Stimulated activated naive CD8-positive, alpha-beta T cell treated with anti-CD3 and anti-CD28 coated beads, Interleukin-15, Interleukin-2, amounts not matched to agents 100 U/mL and 50 U/mL, for 24 hours (primary cell): ENCODE results near the gene SPATA16.
"Not testable (repeated sequence)": the region's sequence is repeated elsewhere in the genome, so short reads cannot be mapped to it uniquely, and the experiment has no call there.

Experiments
- ATAC-seq: fragments of 150-1000 bp; cut with Tn5 transposase; one replicate; pipeline ENCODE4 v1.10.0; 2021
- DNase-seq: peaks from one replicate; pipeline ENCODE4 v3.0.0; 2021

SPATA16 gene

DNA sequence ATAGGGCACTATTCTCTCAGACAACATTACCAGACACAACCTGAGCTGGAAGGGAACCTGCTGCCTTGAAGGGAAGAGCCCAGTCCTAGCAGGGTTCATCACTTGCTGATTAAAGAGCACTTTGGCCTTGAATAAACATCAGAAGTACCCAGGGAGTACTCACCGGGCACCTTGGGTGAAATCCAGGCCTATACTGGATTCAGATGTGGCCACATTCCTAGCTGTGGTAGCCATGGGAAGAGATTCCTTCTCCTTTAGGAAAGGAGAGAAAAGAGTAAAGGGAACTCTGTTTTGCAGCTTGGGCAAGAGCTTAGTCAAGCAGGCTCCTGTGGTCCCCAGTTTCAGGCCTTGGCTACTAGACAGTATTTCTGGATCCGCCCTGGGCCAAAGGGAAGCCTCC is 195.0 kb downstream of the SPATA16 start:
- ATAC-seq: no peak

DNA sequence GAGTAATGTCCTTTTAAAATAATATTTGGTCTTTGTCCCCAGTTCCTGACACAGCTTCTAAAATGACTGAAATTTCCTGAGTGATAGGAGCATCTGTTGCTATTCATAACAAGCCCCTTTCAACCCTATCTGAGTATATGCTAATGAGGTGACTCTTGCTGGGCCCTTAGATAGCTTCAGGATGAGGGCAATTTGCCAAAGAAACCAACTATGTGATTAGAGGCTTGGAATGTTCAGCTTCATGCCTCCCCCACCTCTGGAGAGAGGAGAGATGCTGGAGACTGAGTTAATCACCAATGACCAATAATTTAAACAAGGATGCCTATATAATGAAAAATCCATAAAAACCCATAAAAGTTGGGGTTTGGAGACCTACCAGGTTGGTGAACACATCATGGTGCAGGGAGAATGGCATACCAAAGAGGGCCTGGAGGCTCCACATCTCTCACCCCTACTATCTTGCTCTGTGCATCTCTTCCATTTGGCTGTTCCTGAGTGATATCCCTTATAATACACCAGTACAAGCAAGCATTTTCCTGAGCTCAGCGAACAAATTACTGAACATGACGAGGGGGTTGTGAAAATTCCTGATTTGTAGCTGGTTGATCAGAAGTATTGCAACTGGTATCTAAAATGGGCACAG is 201.3 kb downstream of the SPATA16 start:
- ATAC-seq: no peak

More for the DNA sequence above, 195.0 kb downstream of the SPATA16 start:
- DNase-seq: no peak

DNA sequence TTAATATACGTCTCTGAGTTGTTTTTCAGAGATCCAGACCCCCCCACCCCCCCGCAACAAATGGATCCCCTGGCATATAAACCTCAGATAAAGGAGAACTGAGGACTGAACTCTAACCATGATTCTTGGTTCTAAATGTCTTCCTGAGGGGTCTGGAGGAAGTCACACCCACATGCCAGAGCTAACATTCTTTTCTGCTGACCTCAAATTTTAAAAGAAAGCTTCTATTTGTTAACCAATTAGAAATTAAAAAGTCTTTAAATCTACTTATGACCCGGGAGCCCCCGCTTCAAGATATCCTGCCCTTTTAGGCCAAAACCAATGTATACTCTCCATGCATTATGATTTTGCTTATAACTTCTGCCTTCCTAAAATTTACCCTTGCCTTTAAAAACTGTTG is 202.2 kb downstream of the SPATA16 start:
- ATAC-seq (no peak), DNase-seq (no peak)

More for the DNA sequence above, 201.3 kb downstream of the SPATA16 start:
- DNase-seq: no peak

DNA sequence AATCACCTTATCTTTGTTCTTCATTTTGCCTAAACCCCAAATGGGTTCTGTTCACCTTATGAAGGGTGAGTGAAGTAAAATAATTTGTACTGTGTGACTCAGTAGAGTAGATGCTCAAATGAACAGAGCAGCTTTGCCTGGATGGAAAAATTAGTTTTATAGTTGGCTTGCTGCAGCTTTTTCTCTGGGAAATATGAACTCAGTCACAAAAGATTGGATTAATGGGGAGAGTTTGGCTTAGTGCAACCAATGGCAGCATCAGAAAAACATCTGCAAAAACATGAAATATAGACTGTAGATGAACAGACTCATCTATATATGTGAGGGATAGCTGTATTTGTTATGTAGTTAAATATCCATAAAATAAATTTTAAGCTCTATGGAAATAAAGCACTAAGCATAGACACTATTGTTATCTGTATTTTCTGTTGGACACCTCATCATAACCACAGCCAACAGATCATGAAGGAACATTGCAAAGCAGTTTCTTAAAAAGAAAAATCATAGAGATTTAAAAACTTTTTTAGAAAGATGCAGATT is 209.2 kb downstream of the SPATA16 start:
- no peak for DNase-seq
- no peak for ATAC-seq

DNA sequence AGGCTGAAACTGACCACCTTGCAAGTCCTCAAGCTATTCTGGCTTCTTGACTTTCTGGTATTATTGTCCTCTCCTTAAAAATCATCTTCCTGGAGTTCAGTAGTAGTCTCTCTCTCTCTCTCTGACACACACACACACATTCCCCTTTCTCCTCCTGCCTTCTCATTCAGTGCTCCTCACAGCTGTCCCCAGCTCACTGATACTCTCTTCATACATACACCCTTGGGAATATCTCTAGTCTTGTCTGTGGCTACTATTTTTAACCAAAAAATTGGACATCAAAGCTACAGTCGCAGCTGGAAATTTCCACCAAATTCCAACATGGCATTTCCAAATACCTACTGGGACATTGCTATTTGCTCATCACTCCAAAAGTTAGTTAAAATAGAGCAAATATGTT is 211.6 kb downstream of the SPATA16 start:
- no peak for ATAC-seq

DNA sequence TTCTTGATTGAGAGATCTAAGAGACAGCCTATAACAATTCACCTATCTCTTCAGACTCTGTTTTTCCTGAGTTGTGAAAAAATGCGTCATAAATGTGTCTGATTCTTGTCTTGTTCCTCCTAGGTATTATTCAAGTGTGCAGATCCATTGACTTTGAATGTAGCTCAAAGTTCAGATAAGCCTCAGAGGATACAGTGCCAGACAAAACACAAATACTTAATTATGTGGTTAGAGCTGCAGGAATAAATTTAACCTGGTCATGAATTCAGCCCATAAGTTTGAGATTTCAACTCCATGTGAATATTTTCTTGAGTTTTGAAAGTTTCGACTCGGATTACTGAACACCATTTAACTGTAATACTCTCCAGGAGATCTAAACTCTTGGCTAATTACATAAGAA is 216.5 kb downstream of the SPATA16 start:
- ATAC-seq: no peak
- no peak for DNase-seq

More for the DNA sequence above, 211.6 kb downstream of the SPATA16 start:
- no peak for DNase-seq

DNA sequence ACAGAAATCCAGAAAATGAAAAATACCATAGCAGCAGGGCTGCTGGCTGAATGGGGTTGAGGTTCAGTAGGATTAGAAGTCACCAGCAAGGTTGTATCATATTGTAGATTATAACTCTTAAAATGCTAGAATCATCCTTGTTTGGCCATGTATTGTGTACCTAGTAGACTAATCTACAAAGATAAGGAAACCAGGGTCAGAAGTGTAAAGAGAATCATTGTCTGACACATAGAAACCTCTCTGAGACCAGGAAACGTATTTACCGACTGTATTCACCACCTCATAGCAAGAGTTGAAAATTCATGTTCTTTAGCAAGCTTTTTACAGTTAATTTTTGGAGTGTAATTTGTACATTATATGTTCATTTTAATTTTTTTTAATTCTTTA is 221.7 kb downstream of the SPATA16 start:
- ATAC-seq: no peak
- DNase-seq: no peak

DNA sequence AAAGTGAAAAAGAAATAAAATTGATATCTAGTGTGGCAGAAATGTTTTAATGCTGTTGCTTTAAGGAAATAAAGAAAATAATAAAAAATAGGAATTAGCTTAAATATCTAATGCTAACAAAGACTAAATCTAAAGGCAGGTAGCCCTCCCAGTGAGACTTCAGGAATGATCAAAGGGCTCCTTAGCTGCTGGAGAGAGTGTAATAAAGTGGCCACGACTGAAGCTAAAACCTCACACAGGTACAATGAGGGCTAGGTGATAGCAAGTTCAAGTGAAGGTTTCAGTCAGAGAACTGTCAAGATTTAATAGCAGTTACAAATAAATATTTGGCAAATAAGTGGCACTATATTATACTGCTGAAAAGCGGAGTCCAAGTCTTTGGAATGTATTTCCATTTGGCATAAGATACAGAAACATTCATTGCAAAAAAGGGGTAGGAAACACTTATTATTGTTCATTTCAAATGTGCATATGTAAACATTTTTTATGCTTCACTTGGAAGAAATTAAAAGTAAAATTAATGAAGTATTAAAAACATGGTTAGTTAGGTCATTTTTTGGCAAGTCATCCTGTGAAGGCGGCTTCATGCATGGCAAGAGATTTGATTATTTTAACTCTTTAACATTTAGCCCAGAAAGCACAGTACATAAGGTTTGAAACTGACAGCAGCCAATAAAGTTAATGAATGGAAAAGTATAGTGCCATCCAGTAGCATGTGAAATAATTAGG is 222.3 kb downstream of the SPATA16 start:
- DNase-seq: no peak
- no peak for ATAC-seq

DNA sequence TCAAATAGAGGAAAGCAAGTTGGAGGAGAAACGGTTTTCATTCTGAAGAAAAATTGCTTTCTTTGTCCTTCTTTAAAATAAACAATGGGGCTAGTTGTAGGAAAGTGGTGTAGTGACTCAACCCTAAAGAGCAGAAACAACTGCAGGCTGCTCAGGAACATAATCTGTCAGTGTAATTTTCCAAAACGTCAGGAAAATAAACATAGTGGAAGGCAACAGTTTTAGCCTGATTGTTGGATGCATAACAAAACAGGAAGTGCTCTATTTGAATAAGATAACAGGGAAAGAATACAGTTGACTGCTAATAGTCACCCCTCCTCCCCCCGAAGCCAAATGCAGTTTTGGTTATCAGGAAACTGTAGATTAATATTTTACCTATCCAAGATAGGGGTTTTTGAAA is 222.9 kb downstream of the SPATA16 start:
- no peak for DNase-seq
- ATAC-seq: no peak

DNA sequence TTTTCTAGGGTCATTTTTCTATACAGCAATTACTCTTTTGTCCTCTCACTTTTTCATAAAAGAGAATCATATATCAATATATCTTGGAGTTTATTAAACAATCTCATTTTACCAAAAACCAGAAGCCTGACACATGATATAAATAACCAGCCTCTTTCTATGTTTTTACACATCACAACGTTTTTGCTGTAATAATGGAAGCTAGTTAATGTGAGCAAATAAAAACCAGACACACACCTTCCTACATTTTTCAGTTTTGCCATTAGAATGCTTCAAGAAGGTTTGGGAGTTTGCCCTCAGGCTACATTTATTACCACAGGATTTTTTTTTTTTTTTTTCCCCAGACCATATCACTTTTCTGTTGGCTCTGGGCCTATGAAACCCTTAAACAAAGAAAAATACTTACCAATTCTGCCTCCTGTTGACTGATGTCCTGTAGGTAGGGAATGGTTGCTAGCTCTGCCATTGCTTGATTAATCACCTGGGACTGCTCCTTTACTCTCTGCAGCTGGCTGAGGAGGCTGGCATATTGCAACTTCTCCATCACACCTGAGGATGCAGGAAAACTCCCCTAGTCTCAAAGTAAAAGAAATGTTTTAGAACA is 225.0 kb downstream of the SPATA16 start:
- DNase-seq: no peak

DNA sequence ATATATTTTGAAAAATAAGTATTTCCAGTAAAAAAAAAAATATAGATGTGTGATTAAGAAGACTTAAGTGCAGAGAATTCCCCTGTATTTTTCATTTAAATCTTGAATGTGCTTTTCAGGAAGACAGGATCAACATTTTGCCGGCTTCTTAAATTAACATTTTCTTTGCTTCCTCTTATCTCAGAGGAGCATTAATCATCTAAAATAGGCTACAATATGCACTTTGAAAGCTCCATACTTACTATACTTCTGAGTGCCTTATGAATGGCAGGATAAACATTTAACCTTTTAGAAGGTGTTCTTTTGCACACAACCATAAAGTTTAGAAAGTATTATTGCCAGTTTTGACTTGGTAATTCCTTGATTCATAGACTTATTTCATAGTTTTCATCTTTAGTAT is 226.2 kb downstream of the SPATA16 start:
- DNase-seq (no peak), ATAC-seq (no peak)

More for the DNA sequence above, 225.0 kb downstream of the SPATA16 start:
- no peak for ATAC-seq

DNA sequence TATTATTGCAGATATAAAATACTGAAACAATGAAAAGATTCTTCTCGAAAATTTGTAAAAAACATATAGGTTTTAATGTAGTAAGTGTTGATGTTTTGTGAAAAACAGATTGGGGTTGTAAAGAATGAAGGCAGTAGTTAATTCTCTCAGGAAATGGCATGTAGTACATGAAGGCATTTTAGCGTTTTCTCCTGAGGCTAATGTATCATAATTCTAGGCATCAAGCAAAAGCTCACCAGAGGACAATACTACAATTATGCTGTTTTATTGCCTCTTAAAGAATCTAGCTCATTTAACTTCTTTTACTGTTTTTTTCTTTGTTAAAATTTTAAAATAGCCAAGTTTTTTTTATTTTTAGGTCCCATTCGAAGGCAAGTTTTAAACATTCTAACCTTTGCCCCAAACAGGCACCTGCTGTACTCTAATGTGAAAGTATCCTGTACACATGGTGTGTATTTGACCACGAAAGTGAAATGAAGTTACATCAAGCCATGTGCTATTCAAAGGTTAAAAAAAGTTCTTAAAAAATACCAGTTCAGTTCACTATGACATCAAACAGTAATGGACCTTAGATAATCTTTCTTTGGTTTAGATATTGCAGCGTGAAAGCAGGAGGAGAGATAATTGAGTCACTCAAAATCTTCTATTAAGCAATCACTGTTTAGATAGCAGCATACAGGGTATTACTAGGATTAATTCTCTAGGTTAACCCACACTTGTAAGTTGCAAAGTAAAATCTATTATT is 227.0 kb downstream of the SPATA16 start:
- DNase-seq (no peak), ATAC-seq (no peak)

DNA sequence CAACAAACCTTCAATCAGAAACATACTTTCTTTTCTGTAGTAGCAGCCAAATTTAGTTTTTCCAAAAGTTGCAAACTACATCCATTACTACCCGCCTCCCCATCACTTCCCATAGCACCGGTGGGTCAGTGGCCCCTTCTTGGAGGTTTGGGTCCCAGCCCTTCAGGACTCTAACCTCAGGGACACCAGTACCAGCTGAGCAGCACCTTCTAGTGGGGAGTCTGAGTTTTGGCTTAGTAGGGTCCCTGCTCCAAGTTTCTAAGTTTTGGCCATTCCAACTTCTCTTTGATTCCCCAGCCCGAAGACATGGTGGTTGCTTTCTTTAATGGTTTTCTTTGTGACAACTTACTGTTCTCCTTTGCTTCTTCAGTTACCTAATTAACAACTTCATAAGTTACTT is 229.9 kb downstream of the SPATA16 start:
- ATAC-seq (no peak), DNase-seq (no peak)

DNA sequence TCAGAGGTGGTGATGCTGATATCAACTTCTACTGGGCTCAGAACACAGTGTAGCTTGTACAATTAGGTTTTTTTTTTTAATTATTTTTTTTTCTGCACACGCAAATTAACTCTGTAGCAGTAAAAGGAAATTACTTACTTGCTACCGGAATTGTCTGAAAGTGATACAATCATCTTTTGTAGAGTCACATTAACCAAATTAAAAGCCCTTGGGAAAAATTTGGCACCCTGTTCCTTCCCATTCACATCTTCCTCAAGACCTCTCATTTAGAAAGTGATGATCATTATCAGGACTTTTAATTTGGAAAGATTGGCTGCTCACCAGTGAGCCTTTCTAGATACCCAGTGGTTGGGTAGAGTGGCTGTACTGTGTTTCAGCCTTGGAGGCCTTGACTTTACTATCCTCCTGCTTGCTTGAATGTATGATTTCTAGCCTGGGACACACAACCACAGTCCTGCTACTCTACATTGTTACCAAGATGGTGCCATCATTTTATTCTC is 232.2 kb downstream of the SPATA16 start:
- DNase-seq (no peak), ATAC-seq (no peak)

DNA sequence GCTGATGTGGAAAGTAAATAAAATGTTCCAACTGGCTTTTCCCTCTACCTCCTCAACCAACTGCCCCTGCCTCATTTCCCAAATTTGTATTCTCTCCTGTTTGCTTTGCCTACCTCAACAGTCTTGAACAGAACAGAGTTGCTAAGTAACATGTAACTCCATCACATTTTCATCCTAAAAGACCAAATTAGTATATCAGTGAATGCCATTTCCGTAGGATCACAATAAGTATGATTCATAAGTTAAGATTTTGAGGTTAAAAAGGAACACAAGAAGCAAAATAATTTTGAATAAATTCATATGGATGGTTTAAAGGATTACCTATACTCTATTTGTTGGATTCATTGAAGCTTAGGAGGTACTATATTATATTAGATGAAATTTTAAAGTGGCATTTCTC is 235.6 kb downstream of the SPATA16 start:
- ATAC-seq: no peak
- DNase-seq: no peak

DNA sequence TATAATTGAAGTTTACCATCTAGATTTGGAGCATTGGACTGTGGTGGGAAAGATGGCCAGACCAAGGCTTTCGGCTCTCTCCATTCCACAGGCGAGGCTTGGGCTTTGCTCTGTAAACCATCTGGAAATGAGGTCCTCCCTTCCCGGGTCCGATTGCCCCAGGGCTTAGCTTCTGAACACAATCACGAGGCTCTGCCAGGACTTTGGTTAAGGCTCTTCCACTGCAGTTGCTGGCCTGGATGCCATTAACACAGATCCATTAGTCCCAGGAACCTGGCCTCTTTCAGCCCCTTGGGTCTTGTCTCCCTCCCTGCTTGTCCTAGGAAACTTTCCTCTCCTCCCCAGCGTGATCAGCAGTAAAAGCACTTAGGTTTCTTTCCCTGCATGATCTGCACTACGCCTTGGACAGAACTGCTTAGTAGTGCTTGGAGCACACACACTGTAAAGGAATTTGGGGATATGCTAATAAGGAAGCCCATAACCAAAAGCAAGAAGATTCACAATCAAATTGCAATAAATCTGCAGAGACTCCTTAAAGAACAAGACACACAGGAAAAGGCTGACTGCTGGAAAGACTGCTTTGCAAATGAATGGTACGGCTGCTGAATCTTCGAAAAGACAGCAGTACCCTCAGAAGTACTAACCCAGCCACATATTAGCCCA is 236.2 kb downstream of the SPATA16 start:
- DNase-seq (no peak), ATAC-seq (no peak)

DNA sequence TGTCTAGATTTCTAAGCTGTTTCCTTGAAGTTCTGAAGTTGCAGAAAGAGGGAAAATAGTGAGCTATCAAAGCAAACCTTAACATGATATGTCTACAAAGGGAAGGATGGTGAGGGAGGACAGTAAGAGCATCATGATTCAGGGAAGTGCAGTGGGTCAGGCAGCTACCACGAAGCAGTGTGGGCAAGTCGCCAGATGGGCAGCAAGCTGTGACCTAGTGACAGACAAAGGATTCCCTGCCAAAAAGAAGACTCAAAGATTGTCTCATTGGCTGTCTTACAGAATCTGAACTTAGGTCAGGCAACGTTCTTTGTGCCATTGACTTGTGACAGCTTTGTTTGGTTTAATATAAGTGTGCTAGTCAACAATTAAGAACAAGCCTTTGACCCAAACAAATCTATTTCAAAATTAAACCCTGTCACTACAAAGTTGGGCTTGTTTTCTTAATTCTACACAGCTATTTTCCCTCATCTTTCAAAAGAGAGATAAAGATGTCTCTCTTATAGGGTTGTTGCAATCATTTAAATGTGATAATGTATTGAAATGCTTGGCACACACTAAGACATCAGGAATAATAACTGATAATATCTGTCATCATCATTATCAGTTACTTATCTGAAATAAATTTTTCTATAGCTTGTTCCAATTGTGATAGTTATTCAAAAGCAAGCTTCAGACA is 237.3 kb downstream of the SPATA16 start:
- DNase-seq: no peak

DNA sequence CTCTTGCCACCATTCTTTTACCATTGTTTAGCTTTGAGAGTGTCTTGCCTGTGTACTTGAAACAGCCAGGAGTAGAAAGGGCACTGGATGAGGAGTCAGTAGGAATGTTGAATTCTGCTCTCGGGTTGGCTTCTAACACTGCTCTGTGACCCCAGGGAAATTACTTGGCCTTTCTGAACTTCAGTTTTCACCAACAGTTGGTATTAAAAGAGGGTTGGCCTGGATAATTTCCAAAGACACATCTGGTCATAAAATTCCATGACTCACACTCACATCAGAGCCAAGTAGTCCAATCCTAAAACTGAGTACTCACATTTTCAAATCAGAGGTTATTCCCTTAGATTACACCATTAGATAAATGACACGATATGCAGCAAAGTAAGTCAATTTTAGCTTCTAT is 248.9 kb downstream of the SPATA16 start:
- no peak for DNase-seq
- no peak for ATAC-seq

More for the DNA sequence above, 237.3 kb downstream of the SPATA16 start:
- ATAC-seq: no peak

DNA sequence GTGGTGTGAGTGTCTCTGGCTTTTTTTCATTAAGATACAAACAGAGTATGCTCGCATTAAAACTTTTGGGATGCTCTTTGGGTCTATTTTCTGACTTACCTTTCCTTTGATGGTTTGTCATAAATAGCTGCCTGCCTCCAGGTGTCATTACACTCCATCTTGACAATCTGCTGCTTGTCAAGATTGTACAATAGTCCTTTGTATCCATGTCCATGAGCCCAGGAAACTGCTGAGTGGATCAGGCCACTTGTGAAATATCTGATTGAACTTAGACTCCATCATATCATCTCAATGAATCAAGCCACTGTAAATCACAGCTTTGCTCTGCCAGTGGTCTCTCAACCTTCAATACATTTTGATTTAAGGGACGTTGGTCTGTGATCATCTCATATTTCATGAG is 255.3 kb downstream of the SPATA16 start:
- no peak for DNase-seq
- ATAC-seq: no peak

DNA sequence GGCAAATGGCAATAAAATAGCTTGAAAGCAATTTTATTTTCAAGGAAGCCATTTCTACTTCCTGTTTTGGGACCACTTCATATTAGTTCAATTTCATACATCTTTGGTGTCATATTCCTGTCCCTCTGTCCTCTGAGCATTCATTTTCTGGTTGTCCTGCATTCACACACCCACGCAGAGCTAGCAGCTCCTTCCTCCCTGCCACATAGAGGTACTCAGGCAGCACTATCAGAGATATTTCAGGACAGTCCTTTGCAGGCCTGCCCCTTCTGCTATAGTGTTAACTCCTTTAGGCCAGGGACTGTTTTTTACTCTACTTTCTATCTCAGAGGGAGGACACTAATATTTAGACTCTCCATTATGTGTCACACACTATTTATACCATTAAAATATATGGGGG is 258.5 kb downstream of the SPATA16 start:
- DNase-seq: no peak
- ATAC-seq: no peak

DNA sequence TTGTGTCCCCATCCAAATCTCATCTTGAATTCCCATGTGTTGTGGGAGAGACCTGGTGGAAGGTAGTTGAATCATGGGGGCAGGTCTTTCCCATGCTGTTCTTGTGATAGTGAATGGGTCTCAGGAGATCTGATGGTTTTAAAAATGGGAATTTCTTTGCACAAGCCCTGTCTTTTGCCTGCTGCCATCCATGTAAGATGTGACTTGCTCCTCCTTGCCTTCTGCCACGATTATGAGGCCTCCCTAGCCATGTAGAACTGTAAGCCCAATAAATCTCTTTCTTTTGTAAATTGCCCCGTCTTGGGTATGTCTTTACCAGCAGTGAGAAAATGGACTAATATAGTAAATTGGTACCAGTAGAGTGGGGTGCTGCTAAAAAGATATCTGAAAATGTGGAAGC is 261.7 kb downstream of the SPATA16 start:
- not testable (repeated sequence) for DNase-seq, ATAC-seq
